Breast epithelium (tissue), 4 donors: ENCODE data around the gene ST7L. TPM values are rescaled to one million over a fixed set of nuclear protein-coding genes. Genes with fewer than 3 reads are reported as not detected.
A peak's percentile ranks its signal among the peaks of the same experiment; 100 is the strongest.

ENCODE experiments used
- DNase-seq, 2 donors: peaks; one replicate each; pipeline ENCODE4 v3.0.0-alpha.2; 2019; ENCODE audit warnings: low spot score in 2 of 2
- H3K27ac ChIP-seq, 2 donors: fragments of 200-600 bp; sonication (generic) in 1 of 2; one replicate each; pipeline ENCODE4 v1.5.1; 2016 to 2019; ENCODE audit warnings: mild to moderate bottlenecking in 1 of 2
- H3K27me3 ChIP-seq, 2 donors: fragments of 200-600 bp; sonication (generic) in 1 of 2; one replicate each; pipeline versions ENCODE4 v1.5.1 to v1.6.0; 2017 to 2019; ENCODE audit warnings: control low read depth in 1 of 2, mild to moderate bottlenecking in 1 of 2
- H3K36me3 ChIP-seq: fragments of 200-600 bp; one replicate; pipeline ENCODE4 v1.5.1; 2019
- H3K4me1 ChIP-seq, 2 donors: fragments of 200-600 bp; sonication (generic); one replicate each; pipeline ENCODE4 v1.5.1; 2016 to 2019; ENCODE audit warnings: control low read depth in 1 of 2
- H3K4me3 ChIP-seq, 3 donors: fragments of 200-600 bp; sonication (generic); 1 replicate in 2 of 3; 2 replicates in 1 of 3; pipeline ENCODE4 v1.5.1; 2016 to 2019; ENCODE audit warnings: mild to moderate bottlenecking in 3 of 3, moderate library complexity in 2 of 3
- H3K9me3 ChIP-seq, 2 donors: fragments of 200-600 bp; sonication (generic) in 1 of 2; one replicate each; pipeline ENCODE4 v1.5.1; 2016 to 2019; ENCODE audit warnings: control low read depth in 1 of 2
- CTCF ChIP-seq, 3 donors: fragments of 450-650 bp; IDR thresholded peaks; one replicate each; pipeline ENCODE4 v1.5.1; 2016 to 2017; ENCODE audit warnings: antibody characterized with exemption in 3 of 3, mild to moderate bottlenecking in 3 of 3, moderate library complexity in 3 of 3
- POLR2A ChIP-seq: fragments of 450-650 bp; IDR thresholded peaks from one replicate; pipeline ENCODE4 v1.6.1; 2016; ENCODE audit warnings: antibody characterized with exemption, mild to moderate bottlenecking, moderate library complexity
- POLR2AphosphoS5 ChIP-seq, 3 donors: sonication (generic); formaldehyde crosslinking; IDR thresholded peaks; one replicate each; pipeline ENCODE4 v1.6.1; 2017; ENCODE audit warnings: antibody characterized with exemption in 3 of 3
- intact Hi-C: fragments of 100-400 bp; cut with DNase I; formaldehyde crosslinking; loops from one replicate; pipeline ENCODE4 v1.15.1; 2023; ENCODE audit warnings: low total_unique reads
- total RNA-seq, 3 donors: library from RNA; depleted of rRNA; stranded (reverse); fragments of >200 nt; gene quantifications; one replicate each; pipeline ENCODE4 v1.1.0, GENCODE V29; 2016

ST7L gene
- total RNA-seq, 3 donors from 2014 or later: 20.6 to 36.0 (median 25.9) TPM

GRCh38 chr1:112507336-112507735 lies 111.6 kb downstream of the ST7L start:
- H3K27me3 ChIP-seq: no peaks in the 10 kb centered on the region
- TF ChIP-seq CTCF (IDR thresholded peaks at IDR 0.05) (no peak), POLR2A (no peak), POLR2AphosphoS5 (IDR thresholded peaks at IDR 0.05) (no peak)
- intact Hi-C loops: no loop called here
- peak overlapping the region in 1 of 3 donors; percentile 71 for H3K4me3 ChIP-seq
- H3K27ac ChIP-seq: no peak overlapping the region
- DNase-seq: no peak
- peaks cover 0 to 7% of the 10 kb centered on the region in 2 donors for H3K4me1 ChIP-seq
- H3K9me3 ChIP-seq: no peaks in the 10 kb centered on the region
- no peaks in the 10 kb centered on the region for H3K36me3 ChIP-seq

GRCh38 chr1:112506731-112507130 lies 112.2 kb downstream of the ST7L start:
- DNase-seq: no peak
- intact Hi-C loops: no loop called here
- Histone ChIP-seq H3K27me3 (no peaks in the 10 kb centered on the region), H3K4me1 (peaks cover 0 to 10% of the 10 kb centered on the region in 2 donors), H3K9me3 (no peaks in the 10 kb centered on the region), H3K36me3 (no peaks in the 10 kb centered on the region), H3K27ac (no peak overlapping the region), H3K4me3 (no peak overlapping the region)
- TF ChIP-seq POLR2AphosphoS5 (IDR thresholded peaks at IDR 0.05): no peak
- TF ChIP-seq POLR2A: no peak
- TF ChIP-seq CTCF (IDR thresholded peaks at IDR 0.05): no peak

DNA sequence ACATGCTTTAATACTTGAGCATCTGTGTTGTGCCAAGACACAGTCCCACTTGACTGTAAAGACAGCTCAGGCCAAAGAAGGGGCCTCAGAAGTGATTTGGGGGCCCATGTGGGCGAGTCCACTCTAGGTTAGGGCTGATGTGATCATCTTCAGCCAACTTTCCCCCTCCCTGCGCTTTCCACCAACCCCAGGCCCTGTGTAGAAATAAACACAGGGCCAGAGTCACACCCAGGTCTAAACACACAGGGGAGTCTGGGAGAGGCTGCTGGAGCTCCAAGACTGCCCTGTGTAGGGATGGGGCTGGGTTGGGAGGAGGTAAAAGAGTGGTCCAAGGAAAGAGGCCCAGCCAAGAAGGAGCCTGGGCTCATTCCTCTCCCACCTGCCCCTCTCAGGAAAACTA lies 112.6 kb downstream of the ST7L start:
- H3K4me3 ChIP-seq: no peak overlapping the region
- H3K36me3 ChIP-seq: no peaks in the 10 kb centered on the region
- TF ChIP-seq POLR2A (no peak), CTCF (IDR thresholded peaks at IDR 0.05) (no peak), POLR2AphosphoS5 (IDR thresholded peaks at IDR 0.05) (no peak)
- intact Hi-C loops: no loop called here
- H3K27ac ChIP-seq: no peak overlapping the region
- no peaks in the 10 kb centered on the region for H3K27me3 ChIP-seq
- peaks cover 0 to 10% of the 10 kb centered on the region in 2 donors for H3K4me1 ChIP-seq
- H3K9me3 ChIP-seq: no peaks in the 10 kb centered on the region
- DNase-seq: no peak

GRCh38 chr1:112505878-112506277 lies 113.1 kb downstream of the ST7L start:
- DNase-seq: no peak
- peaks cover 0 to 10% of the 10 kb centered on the region in 2 donors for H3K4me1 ChIP-seq
- intact Hi-C loops: no loop called here
- no peaks in the 10 kb centered on the region for H3K36me3 ChIP-seq
- no peaks in the 10 kb centered on the region for H3K27me3 ChIP-seq
- no peaks in the 10 kb centered on the region for H3K9me3 ChIP-seq
- no peak overlapping the region for H3K4me3 ChIP-seq
- TF ChIP-seq POLR2AphosphoS5 (IDR thresholded peaks at IDR 0.05) (no peak), CTCF (IDR thresholded peaks at IDR 0.05) (no peak), POLR2A (no peak)
- H3K27ac ChIP-seq: no peak overlapping the region

DNA sequence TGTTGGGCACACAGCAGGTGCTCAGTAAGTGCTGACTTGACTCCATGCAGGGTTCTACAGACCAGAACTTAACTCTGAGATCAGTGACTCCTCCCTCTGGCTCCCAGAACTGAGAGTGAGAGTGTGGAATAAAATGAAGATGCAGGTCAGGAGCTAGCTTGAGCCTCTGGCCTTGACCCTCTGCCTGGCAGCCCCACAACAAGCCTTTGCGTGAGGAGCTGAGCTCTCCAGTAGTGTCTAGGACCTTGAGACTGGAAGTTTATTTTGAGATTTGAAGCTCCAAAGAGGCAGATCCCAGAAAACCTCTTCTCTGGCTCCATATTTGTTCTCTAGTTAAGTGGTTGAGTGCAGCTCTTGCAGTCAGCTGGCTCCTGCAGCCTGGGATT lies 113.5 kb downstream of the ST7L start:
- no peak overlapping the region for H3K27ac ChIP-seq
- no peaks in the 10 kb centered on the region for H3K36me3 ChIP-seq
- DNase-seq: no peak
- H3K4me3 ChIP-seq: no peak overlapping the region
- H3K9me3 ChIP-seq: no peaks in the 10 kb centered on the region
- H3K27me3 ChIP-seq: no peaks in the 10 kb centered on the region
- H3K4me1 ChIP-seq: peaks cover 0 to 10% of the 10 kb centered on the region in 2 donors
- intact Hi-C loops: no loop called here
- TF ChIP-seq CTCF (IDR thresholded peaks at IDR 0.05): no peak
- TF ChIP-seq POLR2A: no peak
- no peak for TF ChIP-seq POLR2AphosphoS5 (IDR thresholded peaks at IDR 0.05)
